Activated naive CD4-positive, alpha-beta T cell treated with anti-CD3 and anti-CD28 coated beads, Interleukin-2, amount 50 U/mL, for 72 hours (primary cell): ENCODE data around the gene CYFIP1. TPM values are rescaled to one million over a fixed set of nuclear protein-coding genes. Genes with fewer than 3 reads are reported as not detected.

Source experiments
- ATAC-seq, 2 donors: fragments of 150-1000 bp; cut with Tn5 transposase; 2 replicates each; pipeline ENCODE4 v1.10.0; 2021; ENCODE audit warnings: mild to moderate bottlenecking in 2 of 2, moderate library complexity in 2 of 2
- DNase-seq, 2 donors: peaks; one replicate each; pipeline ENCODE4 v3.0.0; 2021 to 2022; ENCODE audit warnings: low spot score in 2 of 2
- H3K27ac Mint-ChIP-seq, 2 donors: one replicate each; pipeline ENCODE4 v1.8.0; 2022; ENCODE audit warnings: mild to moderate bottlenecking in 2 of 2, mixed read lengths in 2 of 2
- H3K36me3 Mint-ChIP-seq, 2 donors: one replicate each; pipeline ENCODE4 v1.8.0; 2022; ENCODE audit warnings: mixed read lengths in 2 of 2
- H3K9me3 Mint-ChIP-seq, 2 donors: one replicate each; pipeline ENCODE4 v1.8.0; 2022; ENCODE audit warnings: mixed read lengths in 2 of 2
- total RNA-seq, 2 donors: library from RNA; stranded (reverse); gene quantifications; one replicate each; pipeline ENCODE4 v1.2.3, GENCODE V29; 2022

The CYFIP1 gene
- total RNA-seq, 2 donors from 2014 or later, result 19.2 to 40.6 TPM

- no peak overlapping the region for H3K27ac Mint-ChIP-seq
- no peaks in the 10 kb centered on the region for H3K9me3 Mint-ChIP-seq
- DNase-seq, result no peak
- H3K36me3 Mint-ChIP-seq, result no peaks in the 10 kb centered on the region
- ATAC-seq, result no peak
Observed at GRCh38 chr15:22956257-22956977, 23.8 kb downstream of the CYFIP1 start.

- Mint-ChIP-seq H3K9me3 (no peaks in the 10 kb centered on the region), H3K36me3 (no peaks in the 10 kb centered on the region), H3K27ac (no peak overlapping the region)
- DNase-seq, result no peak
- no peak for ATAC-seq
Observed at GRCh38 chr15:22955544-22956119, 24.5 kb downstream of the CYFIP1 start.

GRCh38 chr15:22954798-22955543, 25.2 kb downstream of the CYFIP1 start:
- DNase-seq (no peak), ATAC-seq (no peak)
- Mint-ChIP-seq H3K27ac (no peak overlapping the region), H3K36me3 (no peaks in the 10 kb centered on the region), H3K9me3 (no peaks in the 10 kb centered on the region)

- DNase-seq, result no peak
- H3K9me3 Mint-ChIP-seq, result no peaks in the 10 kb centered on the region
- no peak overlapping the region for H3K27ac Mint-ChIP-seq
- no peaks in the 10 kb centered on the region for H3K36me3 Mint-ChIP-seq
- no peak for ATAC-seq
Observed at GRCh38 chr15:22954326-22954725, 25.8 kb downstream of the CYFIP1 start.

GRCh38 chr15:22952796-22953579, 27.2 kb downstream of the CYFIP1 start:
- Mint-ChIP-seq H3K36me3 (no peaks in the 10 kb centered on the region), H3K27ac (no peak overlapping the region), H3K9me3 (no peaks in the 10 kb centered on the region)
- no peak for ATAC-seq
- no peak for DNase-seq

- Mint-ChIP-seq H3K9me3 (no peaks in the 10 kb centered on the region), H3K36me3 (no peaks in the 10 kb centered on the region)
Observed at GRCh38 chr15:22951381-22952280, 28.5 kb downstream of the CYFIP1 start.

GRCh38 chr15:22951031-22951380, 29.2 kb downstream of the CYFIP1 start:
- no peak for ATAC-seq
- Mint-ChIP-seq H3K27ac (no peak overlapping the region), H3K9me3 (no peaks in the 10 kb centered on the region), H3K36me3 (no peaks in the 10 kb centered on the region)
- DNase-seq, result no peak

More at GRCh38 chr15:22951381-22952280, 28.5 kb downstream of the CYFIP1 start:
- ATAC-seq (no peak), DNase-seq (no peak)
- H3K27ac Mint-ChIP-seq, result no peak overlapping the region

GRCh38 chr15:22950256-22950990, 29.7 kb downstream of the CYFIP1 start:
- Mint-ChIP-seq H3K9me3 (no peaks in the 10 kb centered on the region), H3K36me3 (no peaks in the 10 kb centered on the region), H3K27ac (no peak overlapping the region)

GRCh38 chr15:22949074-22949547, 31.1 kb downstream of the CYFIP1 start:
- peak; percentile 43 to 49 for ATAC-seq
- DNase-seq, result no peak
- no peaks in the 10 kb centered on the region for H3K9me3 Mint-ChIP-seq
- no peaks in the 10 kb centered on the region for H3K36me3 Mint-ChIP-seq
- peak overlapping the region in 1 of 2 donors; percentile 4 for H3K27ac Mint-ChIP-seq

More at GRCh38 chr15:22950256-22950990, 29.7 kb downstream of the CYFIP1 start:
- no peak for DNase-seq
- no peak for ATAC-seq

- Mint-ChIP-seq H3K9me3 (no peaks in the 10 kb centered on the region), H3K36me3 (no peaks in the 10 kb centered on the region), H3K27ac (no peak overlapping the region)
- no peak for ATAC-seq
- no peak for DNase-seq
Observed at GRCh38 chr15:22948056-22948455, 32.1 kb downstream of the CYFIP1 start.

- no peak for DNase-seq
- Mint-ChIP-seq H3K36me3 (no peaks in the 10 kb centered on the region), H3K9me3 (no peaks in the 10 kb centered on the region), H3K27ac (no peak overlapping the region)
- ATAC-seq, result no peak
Observed at GRCh38 chr15:22947101-22948000, 32.8 kb downstream of the CYFIP1 start.

GRCh38 chr15:22945071-22945470, 35.1 kb downstream of the CYFIP1 start:
- ATAC-seq, result no peak
- Mint-ChIP-seq H3K27ac (no peak overlapping the region), H3K9me3 (no peaks in the 10 kb centered on the region), H3K36me3 (no peaks in the 10 kb centered on the region)
- DNase-seq, result no peak

GRCh38 chr15:22944651-22945050, 35.5 kb downstream of the CYFIP1 start:
- DNase-seq (no peak), ATAC-seq (no peak)
- H3K27ac Mint-ChIP-seq, result no peak overlapping the region
- H3K36me3 Mint-ChIP-seq, result no peaks in the 10 kb centered on the region
- H3K9me3 Mint-ChIP-seq, result no peaks in the 10 kb centered on the region

GRCh38 chr15:22942877-22943276, 37.3 kb downstream of the CYFIP1 start:
- no peak overlapping the region for H3K27ac Mint-ChIP-seq
- H3K9me3 Mint-ChIP-seq, result no peaks in the 10 kb centered on the region
- H3K36me3 Mint-ChIP-seq, result no peaks in the 10 kb centered on the region
- ATAC-seq (no peak), DNase-seq (no peak)
